ENCODE measurements around the gene PRSS27. TPM values are rescaled to one million over a fixed set of nuclear protein-coding genes. Genes with fewer than 3 reads are reported as not detected.
"Not testable (repeated sequence)": the region's sequence is repeated elsewhere in the genome, so short reads cannot be mapped to it uniquely, and the experiment has no call there.

PRSS27 gene
- total RNA-seq, 1 experiment from 2014 or later: 0.24 TPM

DNA sequence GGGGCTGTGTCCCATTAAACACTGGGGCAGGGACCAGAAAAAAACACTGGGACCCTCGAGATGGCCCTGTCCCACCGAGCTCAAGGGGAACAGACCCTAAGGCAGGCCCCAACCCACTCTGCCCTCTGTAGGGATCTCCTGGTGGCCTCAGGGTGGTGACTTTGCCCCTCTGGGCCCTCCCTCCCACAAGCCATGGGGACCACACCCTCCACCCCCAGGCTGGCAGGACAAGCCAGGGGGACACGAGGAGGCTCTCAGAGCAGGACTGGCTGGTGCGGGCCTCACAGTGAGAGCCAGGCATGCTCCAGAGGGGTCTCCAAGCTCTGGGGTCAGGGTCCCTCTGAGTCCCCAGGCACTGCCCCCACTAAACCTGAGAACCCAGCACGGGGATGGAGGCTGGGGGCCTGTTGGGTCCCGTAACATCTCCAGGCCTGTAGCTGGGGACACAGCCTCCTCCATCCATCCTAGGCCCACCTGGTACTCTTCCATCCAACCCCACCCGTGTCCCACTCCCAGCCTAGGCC is 17.9 kb upstream of the PRSS27 start:
- in situ Hi-C loops (cut with HindIII; ENCODE audit: low pct_unique_long_range_greater_than_20kb, low sequenced_read_pairs): no loop called here
- DNase-seq (ENCODE audit: low read depth, low spot score): no peak

DNA sequence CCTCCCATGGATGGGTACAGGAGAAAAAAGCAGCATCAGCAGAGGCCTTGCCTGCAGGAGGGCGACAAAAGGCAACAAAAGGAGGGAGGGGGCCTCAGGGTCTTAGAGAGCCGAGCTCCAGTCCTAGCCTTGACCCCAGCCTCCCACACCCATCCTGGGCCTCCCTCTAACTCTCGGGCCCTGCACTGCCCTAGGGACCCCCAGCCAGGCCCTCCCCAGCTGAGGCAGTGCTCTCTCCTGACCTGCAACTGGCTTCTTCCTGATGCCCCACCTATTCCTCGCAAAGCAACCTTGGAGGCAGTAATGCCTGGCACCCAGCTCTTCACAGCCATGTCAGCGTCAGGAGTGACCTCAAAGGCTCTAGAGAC is 17.2 kb upstream of the PRSS27 start:
- in situ Hi-C loops (cut with HindIII; ENCODE audit: low pct_unique_long_range_greater_than_20kb, low sequenced_read_pairs): no loop called here
- DNase-seq (ENCODE audit: low read depth, low spot score): no peak

DNA sequence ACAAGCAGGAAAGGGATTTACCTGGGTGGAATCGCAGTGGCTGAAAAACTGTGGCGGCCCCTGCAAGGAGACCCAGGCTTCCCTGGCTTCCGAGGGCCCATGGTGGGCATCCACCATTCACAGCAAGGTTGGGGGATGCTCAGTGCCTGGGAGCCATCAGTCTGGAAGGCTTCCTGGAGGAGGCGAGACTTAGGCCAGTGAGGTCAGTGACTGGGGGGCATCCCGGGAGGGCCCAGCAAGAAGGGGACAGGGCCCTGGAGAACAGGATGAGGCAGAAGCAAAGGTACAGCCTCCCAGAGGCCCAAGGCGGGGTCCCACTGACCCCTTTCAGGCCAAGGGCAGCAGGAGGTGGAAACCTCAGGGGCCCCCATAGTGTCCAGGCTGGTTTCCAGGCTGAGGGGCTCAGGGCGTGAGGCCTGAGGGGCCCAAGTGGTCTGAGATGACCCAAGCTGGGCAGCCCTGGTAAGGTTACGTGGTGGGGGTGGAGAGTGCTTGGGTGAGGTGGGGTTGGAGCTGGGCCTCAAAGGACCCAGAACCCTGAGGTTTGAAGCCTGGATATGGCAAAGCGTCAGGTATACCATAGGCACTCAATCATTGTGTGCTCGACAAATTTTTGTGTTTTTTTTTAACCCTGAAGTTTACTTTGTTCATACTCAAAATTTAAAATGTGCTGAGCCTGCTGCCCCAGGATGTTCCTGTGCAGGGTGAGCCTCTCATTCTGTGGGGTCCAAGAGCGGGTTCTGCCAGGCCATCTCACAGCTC is 16.6 kb upstream of the PRSS27 start:
- in situ Hi-C loops (cut with HindIII; ENCODE audit: low pct_unique_long_range_greater_than_20kb, low sequenced_read_pairs): no loop called here
- DNase-seq (ENCODE audit: low read depth, low spot score): no peak

DNA sequence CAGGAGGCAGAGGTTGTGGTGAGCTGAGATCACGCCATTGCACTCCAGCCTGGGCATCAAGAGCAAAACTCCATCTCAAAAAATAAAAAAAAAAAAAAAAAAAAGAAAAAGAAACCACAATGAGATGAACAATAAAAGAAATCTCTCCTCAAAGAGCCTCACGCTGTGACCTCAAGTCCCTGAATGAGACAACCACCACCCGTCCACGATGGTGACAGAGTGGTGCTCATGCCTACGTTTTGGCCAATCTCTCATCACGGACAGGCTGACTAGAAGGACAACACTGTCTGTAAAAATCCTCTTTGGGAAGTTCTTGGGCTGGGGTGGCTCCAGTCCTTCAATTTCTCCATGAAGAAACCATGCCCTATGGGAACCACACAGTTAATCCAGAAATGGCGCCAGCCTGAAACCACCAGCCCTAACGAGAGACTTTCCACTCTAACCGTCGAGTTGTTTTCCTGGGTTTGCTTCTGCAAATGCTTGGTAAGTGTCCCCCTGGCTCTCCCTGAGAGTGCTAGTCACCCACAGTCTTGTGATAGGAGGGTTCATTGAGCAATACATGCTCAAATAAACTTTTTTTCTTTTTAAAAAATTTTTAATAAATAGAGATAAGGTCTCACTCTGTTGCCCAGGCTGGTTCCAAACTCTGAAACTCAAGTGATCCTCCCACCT is 15.0 kb upstream of the PRSS27 start:
- in situ Hi-C loops (cut with HindIII; ENCODE audit: low pct_unique_long_range_greater_than_20kb, low sequenced_read_pairs): no loop called here
- no peak for DNase-seq (ENCODE audit: low read depth, low spot score)

DNA sequence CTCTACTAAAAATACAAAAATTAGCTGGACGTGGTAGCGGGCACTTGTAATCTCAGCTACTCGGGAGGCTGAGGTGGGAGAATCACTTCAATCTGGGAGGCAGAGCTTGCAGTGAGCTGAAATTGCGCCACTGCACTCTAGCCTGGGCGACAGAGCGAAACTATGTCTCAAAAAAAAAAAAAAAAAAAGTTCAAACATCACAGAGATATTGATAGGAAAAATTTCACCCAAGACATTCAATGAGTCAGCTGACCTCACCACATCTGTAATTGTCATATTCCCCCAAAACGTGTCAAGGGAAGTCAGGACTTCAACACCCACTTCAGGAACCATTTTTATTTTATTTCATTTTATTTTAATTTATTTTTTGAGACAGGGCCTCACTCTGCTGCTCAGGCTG is 8.0 kb upstream of the PRSS27 start:
- DNase-seq (ENCODE audit: low read depth, low spot score): no peak
- in situ Hi-C loops (cut with HindIII; ENCODE audit: low pct_unique_long_range_greater_than_20kb, low sequenced_read_pairs): no loop called here

DNA sequence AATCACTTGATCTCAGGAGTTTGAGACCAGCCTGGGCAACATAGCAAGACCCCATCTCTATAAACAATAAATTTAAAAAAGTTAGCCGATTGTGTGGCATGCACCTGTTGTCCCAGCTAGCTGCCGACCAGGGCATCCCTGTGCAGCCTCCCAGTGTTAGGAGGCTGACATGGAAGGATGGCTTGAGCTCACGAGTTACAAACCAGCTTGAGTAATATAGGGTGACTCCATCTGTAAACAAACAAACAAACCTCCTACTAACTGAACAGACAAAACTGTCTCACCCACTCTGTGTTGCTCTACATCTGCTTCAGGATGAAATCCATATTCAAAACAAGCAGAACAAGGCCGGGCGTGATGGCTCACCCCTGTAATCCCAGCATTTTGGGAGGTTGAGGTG is 6.9 kb upstream of the PRSS27 start:
- in situ Hi-C loops (cut with HindIII; ENCODE audit: low pct_unique_long_range_greater_than_20kb, low sequenced_read_pairs): no loop called here
- no peak for DNase-seq (ENCODE audit: low read depth, low spot score)

DNA sequence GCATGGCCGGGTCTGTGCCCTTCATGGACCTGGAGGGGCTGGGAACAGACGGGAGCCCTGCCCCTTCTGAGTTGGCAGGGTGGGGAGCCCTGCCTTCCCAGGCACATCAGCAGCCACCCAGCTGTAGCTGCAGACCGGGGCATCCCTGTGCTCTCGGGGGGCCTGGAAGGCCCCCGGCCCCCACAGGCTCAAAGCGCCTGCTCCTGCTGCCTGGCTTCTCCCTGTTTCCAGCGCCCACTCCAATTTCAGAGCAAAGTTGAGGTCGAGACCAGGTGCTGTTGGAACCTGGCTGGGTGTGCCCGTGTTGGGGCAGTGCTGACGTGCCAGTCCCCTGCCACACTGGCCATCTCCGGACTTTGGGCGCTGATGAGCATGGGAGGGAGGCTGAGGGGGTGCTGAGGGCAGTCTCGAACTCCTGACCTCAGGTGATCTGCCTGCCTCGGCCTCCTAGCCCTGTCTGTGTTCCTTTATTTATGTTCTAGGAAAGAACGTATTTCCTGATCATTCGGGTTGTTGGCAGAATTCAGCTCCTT is 4.9 kb upstream of the PRSS27 start:
- no peak for DNase-seq (ENCODE audit: low read depth, low spot score)
- in situ Hi-C loops (cut with HindIII; ENCODE audit: low pct_unique_long_range_greater_than_20kb, low sequenced_read_pairs): no loop called here

DNA sequence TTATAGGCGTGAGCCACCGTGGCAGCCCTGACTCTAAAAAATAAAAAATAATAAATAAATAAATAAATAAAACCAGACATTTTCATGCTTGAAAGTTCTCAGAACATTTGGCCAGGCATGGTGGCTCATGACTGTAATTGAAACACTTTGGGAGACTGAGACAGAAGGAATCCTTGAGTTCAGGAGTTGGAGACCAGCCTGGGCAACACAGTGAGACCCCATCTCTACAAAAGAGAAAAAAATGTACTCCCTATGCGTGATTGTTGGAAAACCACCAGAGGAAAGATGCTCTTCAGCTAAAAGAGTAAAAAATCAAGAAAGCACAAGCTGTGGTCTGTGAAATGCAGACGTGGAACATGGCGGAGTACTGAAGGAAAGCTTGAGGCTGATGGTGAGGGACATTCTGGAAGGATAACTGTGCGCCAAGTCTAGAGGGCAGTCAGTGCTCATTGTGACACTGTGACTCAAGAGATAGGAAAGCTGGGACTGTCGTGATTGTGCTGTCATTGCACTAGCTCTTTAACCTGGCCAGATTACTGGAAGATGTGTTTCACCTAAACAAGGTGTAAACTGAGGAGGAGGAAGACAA is 4.2 kb upstream of the PRSS27 start:
- DNase-seq (ENCODE audit: low read depth, low spot score): no peak
- in situ Hi-C loops (cut with HindIII; ENCODE audit: low pct_unique_long_range_greater_than_20kb, low sequenced_read_pairs): no loop called here

DNA sequence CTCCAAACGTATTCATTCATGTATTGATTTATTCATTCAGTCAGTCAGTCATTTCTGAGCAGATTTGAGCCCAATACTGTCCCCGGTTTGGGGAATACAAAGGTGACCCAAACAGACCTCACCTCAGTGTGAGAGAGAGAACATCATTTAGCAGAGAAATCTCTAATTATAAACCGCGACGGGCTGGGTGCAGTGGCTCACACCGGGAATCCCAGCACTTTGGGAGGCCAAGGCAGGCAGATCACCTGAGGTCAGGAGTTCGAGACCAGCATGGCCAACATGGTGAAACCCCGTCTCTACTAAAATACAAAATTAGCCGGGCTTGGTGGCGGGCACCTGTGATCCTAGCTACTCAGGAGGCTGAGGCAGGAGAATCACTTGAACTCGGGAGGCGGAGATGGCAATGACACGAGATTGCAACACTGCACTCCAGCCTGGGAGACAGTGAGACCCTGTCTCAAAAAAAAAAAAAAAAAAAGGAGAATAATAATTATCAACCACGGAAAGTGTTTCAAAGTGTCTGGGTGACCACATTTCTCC is 1.7 kb upstream of the PRSS27 start:
- in situ Hi-C loops (cut with HindIII; ENCODE audit: low pct_unique_long_range_greater_than_20kb, low sequenced_read_pairs); DNase-seq (ENCODE audit: low read depth, low spot score): not testable (repeated sequence)

DNA sequence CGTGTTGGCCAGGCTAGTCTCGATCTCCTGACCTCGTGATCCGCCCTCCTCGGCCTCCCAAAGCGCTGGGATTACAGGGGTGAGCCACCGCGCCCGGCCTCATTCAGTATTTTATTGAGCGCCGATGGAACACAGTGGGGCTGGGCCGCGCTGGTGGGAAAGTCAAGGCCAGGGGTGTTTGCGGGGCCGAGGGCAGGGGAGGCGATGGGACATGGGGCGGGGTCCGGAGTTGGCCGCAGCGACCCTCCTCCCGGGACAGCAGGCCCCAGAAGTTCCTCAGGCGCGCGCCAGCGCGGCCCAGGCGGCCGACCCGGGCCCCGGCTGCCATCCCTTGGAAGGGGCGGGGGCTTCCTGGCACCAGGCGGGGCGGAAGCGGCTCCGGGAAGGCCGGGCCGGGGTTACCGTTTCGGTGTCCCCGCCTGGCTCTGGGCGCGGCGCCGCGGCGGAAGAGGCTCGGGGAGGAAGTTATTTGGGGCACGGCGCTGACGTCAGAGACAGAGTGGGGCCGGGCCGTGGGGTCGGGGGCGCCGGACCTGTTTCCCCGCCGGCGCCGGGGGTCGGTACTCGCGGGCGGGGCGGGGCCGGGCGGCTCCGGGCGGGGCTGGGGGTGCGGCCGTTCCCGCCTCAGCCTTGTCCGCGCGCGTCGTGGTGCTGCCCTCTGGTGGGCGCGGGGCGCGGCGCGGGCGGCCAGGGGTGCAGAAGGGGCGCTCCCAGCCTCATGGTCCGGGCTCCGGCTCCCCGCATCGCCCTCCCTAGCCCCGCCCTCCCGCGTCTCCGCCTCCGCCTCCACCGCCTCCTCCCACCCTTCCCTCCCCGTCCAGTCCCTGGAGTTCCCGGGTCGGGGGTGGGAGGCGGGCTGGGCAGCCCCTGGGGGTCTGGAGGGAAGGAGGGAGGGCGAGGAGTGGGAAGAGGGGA is 952 bp upstream of the PRSS27 start:
- DNase-seq (ENCODE audit: low read depth, low spot score): peak; percentile 78
- in situ Hi-C loops (cut with HindIII; ENCODE audit: low pct_unique_long_range_greater_than_20kb, low sequenced_read_pairs): no loop called here

DNA sequence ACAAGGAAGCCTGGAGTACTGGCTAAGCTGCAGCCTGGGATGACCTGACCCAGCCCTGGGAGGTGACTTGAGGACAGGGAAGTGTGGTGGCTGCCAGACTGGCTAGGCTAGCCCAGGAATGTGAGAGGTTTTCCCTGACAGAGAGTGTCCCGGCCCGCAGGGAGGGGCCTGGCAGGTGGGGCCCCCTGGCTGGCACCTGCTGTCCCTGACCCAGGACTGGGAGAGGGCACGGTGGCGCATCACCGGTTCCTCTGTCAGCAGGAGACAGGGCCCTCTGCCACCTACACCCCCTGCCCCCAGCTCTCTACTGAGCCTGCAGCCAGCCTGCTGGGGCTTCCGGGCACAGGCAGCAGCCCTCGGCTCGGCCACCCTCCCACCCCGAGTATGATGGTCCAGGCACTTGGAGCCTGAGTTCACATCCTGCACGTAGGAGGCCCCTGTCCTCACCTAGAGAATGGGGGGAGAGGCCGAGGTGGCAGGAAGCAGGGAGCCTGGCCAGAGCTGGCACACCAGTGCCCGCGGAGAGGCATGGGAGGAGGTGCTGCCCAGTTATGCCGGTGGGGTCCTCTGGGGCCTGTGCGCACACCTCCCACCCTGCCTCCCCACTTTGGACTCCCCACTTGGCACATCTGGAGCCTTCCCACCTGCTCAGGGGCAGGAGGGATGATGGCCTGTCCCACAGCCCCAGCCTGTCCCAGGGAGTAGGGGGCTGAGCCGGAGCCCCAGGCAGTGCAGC is 528 bp downstream of the PRSS27 start:
- DNase-seq (ENCODE audit: low read depth, low spot score): no peak
- in situ Hi-C loops (cut with HindIII; ENCODE audit: low pct_unique_long_range_greater_than_20kb, low sequenced_read_pairs): no loop called here

DNA sequence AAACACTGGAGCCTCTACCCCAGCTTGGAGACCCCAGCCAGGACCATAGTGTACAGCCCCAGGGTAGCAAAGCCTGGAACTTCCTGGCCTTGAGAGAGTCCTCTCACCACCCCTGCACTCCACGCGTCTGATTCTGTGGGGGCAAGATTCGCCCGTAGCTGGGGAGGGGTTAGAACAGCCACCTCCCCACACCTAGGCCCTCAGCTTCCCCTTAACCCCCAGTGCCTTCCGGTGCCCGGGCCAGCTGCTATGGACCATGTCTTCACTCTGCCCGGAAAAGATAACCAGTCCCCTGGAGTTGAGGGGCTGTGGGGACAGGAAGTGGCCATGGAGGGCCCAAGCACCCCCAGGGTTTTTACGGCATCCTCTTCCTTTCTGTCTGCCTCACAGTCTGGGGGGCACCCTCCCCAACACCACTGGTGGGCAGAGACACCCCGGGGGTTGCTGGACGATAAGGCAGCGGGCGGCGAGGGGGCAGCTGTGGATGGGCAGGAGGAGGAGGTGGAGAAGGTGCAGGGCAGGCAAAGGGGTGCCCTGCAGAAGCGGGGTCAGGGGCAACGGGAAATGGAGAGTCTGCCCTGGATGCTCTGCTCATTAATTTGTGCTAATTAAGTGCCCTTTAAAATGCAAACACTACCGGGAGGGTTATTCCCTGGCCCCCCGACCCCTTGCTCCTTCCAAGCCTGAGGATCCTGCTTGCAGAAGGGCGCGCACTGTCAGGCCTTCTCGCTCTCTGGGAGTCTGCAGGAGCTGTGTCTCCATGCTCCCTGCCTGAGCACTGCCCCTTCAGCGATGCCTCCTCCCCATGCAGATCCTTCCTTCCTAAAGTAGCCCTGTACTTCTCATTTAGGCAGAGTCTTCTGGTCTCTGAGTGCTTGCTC is 2.4 kb downstream of the PRSS27 start:
- in situ Hi-C loops (cut with HindIII; ENCODE audit: low pct_unique_long_range_greater_than_20kb, low sequenced_read_pairs): no loop called here
- DNase-seq (ENCODE audit: low read depth, low spot score): no peak

DNA sequence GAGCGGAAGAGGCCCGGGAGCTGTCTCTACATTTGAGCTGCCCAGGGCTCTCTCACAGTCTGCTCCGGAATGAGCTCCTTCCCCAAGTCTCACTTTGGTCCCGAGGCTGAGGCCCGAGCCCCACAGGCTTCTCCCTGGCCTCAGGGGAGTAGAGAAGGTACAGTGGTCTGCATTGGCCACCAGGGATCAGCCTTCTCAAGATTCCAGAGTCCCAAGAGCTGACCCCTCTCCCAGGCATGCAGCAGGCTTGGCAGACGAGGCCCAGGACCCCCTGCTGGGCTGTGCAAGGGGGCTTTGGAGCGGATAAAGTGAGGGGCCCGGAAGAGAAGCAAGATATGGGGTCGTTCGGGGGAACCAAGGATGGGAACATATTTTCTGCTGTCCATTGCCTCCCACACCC is 3.1 kb downstream of the PRSS27 start:
- in situ Hi-C loops (cut with HindIII; ENCODE audit: low pct_unique_long_range_greater_than_20kb, low sequenced_read_pairs): no loop called here
- no peak for DNase-seq (ENCODE audit: low read depth, low spot score)

DNA sequence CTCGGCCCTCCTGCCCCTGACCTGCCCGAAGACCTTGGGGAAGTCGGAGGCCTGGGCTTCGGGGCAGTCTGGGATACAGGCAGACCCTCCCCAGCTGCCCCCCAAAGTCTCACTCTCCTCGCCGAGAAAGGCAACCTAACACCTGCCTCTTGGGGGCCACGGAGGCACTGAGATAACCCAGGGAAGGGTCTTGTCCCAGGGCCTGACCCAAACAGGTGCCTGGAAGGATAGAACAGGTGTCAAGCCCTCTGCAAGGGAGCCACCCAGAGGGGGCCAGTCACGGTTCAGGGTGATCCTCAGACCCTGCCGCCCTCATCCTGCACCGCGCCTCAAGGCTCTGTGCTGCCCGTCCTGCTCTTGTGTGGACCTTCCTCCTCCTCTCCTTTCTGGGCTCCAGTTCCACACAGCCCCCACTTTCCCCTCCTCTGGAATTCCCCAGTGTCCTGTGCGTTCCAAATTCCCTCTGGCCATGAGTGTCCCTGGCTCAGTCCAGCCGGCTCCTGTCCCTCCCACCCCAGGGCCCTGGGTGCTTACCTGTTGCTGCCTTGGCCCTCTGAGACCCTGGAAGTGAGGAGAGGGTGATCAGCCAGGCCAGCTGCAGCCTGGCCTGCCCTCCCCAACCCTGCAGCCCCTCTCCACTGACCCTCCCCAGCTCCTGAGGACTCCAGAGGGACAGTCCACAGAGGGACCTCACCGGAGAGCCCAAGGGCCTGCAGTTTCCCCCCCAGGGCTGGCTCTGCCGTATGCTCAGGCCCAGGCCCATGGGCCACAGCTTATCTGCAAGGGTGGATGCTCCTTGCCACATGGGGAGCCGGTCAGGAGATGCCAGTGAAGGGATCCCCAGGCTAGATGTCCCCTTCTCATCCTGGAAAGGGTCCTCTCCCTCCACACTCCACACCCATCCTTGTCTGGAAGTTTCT is 3.8 kb downstream of the PRSS27 start:
- DNase-seq (ENCODE audit: low read depth, low spot score): no peak
- in situ Hi-C loops (cut with HindIII; ENCODE audit: low pct_unique_long_range_greater_than_20kb, low sequenced_read_pairs): no loop called here

DNA sequence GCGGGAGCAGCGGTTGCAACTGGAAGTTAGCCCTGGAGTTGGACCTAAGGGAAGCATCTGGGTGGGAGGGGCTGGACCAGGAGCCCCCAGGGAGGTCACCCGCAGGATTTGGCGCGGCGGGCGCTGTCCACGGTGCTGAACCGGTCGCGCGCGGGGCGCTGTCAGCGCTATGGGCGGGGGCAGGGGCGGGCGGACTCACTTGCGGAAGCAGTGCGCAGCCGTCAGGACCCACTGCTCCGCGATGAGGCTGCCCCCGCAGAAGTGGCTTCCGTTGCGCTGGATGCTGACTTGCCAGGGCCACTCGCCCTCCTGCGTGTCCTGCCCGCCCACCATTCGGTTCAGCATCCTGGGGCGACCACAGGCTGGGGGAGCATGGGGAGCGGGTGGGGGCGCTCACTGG is 4.5 kb downstream of the PRSS27 start:
- peak; percentile 6 for DNase-seq (ENCODE audit: low read depth, low spot score)
- in situ Hi-C loops (cut with HindIII; ENCODE audit: low pct_unique_long_range_greater_than_20kb, low sequenced_read_pairs): no loop called here
